Thyroid gland (tissue), 4 donors: ENCODE results near the gene HOMER2.

Experiments
- CTCF ChIP-seq, 6 experiments: fragments of 200-600 bp in 3 of 6; fragments of 450-650 bp in 3 of 6; sonication (generic) in 3 of 6; IDR thresholded peaks; one replicate each; pipeline ENCODE4 v1.5.1; 2016 to 2019; ENCODE audit warnings: antibody characterized with exemption in 6 of 6, mild to moderate bottlenecking in 2 of 6, inconsistent platforms in 1 of 6, moderate library complexity in 1 of 6
- POLR2A ChIP-seq, 2 donors: fragments of 450-650 bp; IDR thresholded peaks; one replicate each; pipeline ENCODE4 v1.6.1; 2017; ENCODE audit warnings: antibody characterized with exemption in 2 of 2, mild to moderate bottlenecking in 2 of 2, moderate library complexity in 1 of 2

- TF ChIP-seq CTCF (IDR thresholded peaks at IDR 0.05) (no peak), POLR2A (IDR thresholded peaks at IDR 0.05) (no peak)
These were observed 14.2 kb upstream of the HOMER2 start for GRCh38 chr15:82966671-82967071.
